H9 (cell line): ENCODE data around the gene DCN. TPM values are rescaled to one million over a fixed set of nuclear protein-coding genes. Genes with fewer than 3 reads are reported as not detected.

Experiments
- DNase-seq: peaks from one replicate; pipeline ENCODE4 v3.0.0-alpha.2; 2017
- H2AFZ ChIP-seq: one replicate; pipeline ENCODE4 v1.6.1; 2013; ENCODE audit warnings: mild to moderate bottlenecking, low read length, control low read depth, moderate library complexity
- H2AK5ac ChIP-seq: 2 replicates; pipeline ENCODE4 v1.6.1; 2013; ENCODE audit warnings: low read length, control low read depth, mixed read lengths; ENCODE audit not compliant: insufficient read length
- H2BK120ac ChIP-seq: one replicate; pipeline ENCODE4 v1.6.1; 2013; ENCODE audit warnings: low read depth, mild to moderate bottlenecking, low read length, control low read depth, inconsistent platforms; ENCODE audit not compliant: poor library complexity, severe bottlenecking
- H2BK12ac ChIP-seq: 2 replicates; pipeline ENCODE4 v1.6.1; 2013; ENCODE audit warnings: low read length, control low read depth, mixed read lengths, low read depth; ENCODE audit not compliant: insufficient read length
- H2BK15ac ChIP-seq: 2 replicates; pipeline ENCODE4 v1.6.1; 2013; ENCODE audit warnings: low read depth, low read length, control low read depth
- H2BK20ac ChIP-seq: one replicate; pipeline ENCODE4 v1.6.1; 2013; ENCODE audit warnings: low read depth, mild to moderate bottlenecking, low read length, control low read depth, inconsistent platforms; ENCODE audit not compliant: poor library complexity, severe bottlenecking
- H2BK5ac ChIP-seq: 2 replicates; pipeline ENCODE4 v1.6.1; 2013; ENCODE audit warnings: low read length, control low read depth, mixed read lengths; ENCODE audit not compliant: insufficient read length
- H3K14ac ChIP-seq: 2 replicates; pipeline ENCODE4 v1.6.1; 2013; ENCODE audit warnings: low read length, control low read depth; ENCODE audit not compliant: insufficient read depth
- H3K18ac ChIP-seq: 2 replicates; pipeline ENCODE4 v1.6.1; 2013; ENCODE audit warnings: low read depth, mild to moderate bottlenecking, mixed read lengths, low read length, control low read depth; ENCODE audit not compliant: insufficient read length
- H3K23ac ChIP-seq: 2 replicates; pipeline ENCODE4 v1.6.1; 2013; ENCODE audit warnings: low read length, control low read depth, mixed read lengths, low read depth; ENCODE audit not compliant: insufficient read length
- H3K23me2 ChIP-seq: 2 replicates; pipeline ENCODE4 v1.6.1; 2013; ENCODE audit warnings: low read depth, mild to moderate bottlenecking, mixed read lengths, low read length, control low read depth; ENCODE audit not compliant: insufficient read length, poor library complexity, severe bottlenecking
- H3K27ac ChIP-seq: 2 replicates; pipeline ENCODE4 v1.5.1; 2013; ENCODE audit warnings: low read length, control low read depth, mixed read lengths, low read depth; ENCODE audit not compliant: insufficient read length
- H3K27me3 ChIP-seq: 2 replicates; pipeline ENCODE4 v1.6.1; 2013; ENCODE audit warnings: low read length, control low read depth, inconsistent platforms; ENCODE audit not compliant: insufficient read depth
- H3K4ac ChIP-seq: 2 replicates; pipeline ENCODE4 v1.6.1; 2013; ENCODE audit warnings: low read depth, mild to moderate bottlenecking, control low read depth, inconsistent platforms, low read length, moderate library complexity
- H3K4me1 ChIP-seq: 2 replicates; pipeline ENCODE4 v1.6.1; 2013; ENCODE audit warnings: low read length, control low read depth, inconsistent platforms; ENCODE audit not compliant: insufficient read depth
- H3K4me2 ChIP-seq: 2 replicates; pipeline ENCODE4 v1.6.1; 2013; ENCODE audit warnings: low read length, control low read depth, mixed read lengths; ENCODE audit not compliant: insufficient read length, insufficient read depth
- H3K56ac ChIP-seq: 2 replicates; pipeline ENCODE4 v1.6.1; 2013; ENCODE audit warnings: low read depth, mild to moderate bottlenecking, mixed read lengths, low read length, control low read depth; ENCODE audit not compliant: insufficient read length
- H3K79me1 ChIP-seq: 2 replicates; pipeline ENCODE4 v1.6.1; 2013; ENCODE audit warnings: low read depth, mild to moderate bottlenecking, moderate library complexity, low read length, control low read depth, inconsistent platforms; ENCODE audit not compliant: insufficient read depth, poor library complexity, severe bottlenecking
- H3K79me2 ChIP-seq: 2 replicates; pipeline ENCODE4 v1.6.1; 2013; ENCODE audit warnings: low read length, control low read depth, inconsistent platforms; ENCODE audit not compliant: insufficient read depth
- H3K9ac ChIP-seq: 2 replicates; pipeline ENCODE4 v1.6.1; 2013; ENCODE audit warnings: low read length, control low read depth, mixed read lengths; ENCODE audit not compliant: insufficient read length; ENCODE audit errors: extremely low read depth
- H3K9me3 ChIP-seq: one replicate; pipeline ENCODE4 v1.6.1; 2013; ENCODE audit warnings: low read depth, low read length, inconsistent platforms; ENCODE audit not compliant: control insufficient read depth
- H3T11ph ChIP-seq: one replicate; pipeline ENCODE4 v1.6.1; 2013; ENCODE audit warnings: mild to moderate bottlenecking, low read length, control low read depth, inconsistent platforms
- H4K20me1 ChIP-seq: one replicate; pipeline ENCODE4 v1.6.1; 2013; ENCODE audit not compliant: control insufficient read depth, insufficient read length, insufficient read depth
- H4K5ac ChIP-seq: 2 replicates; pipeline ENCODE4 v1.6.1; 2013; ENCODE audit warnings: low read depth, mild to moderate bottlenecking, mixed read lengths, low read length, control low read depth; ENCODE audit not compliant: insufficient read length
- H4K8ac ChIP-seq: replicated peaks from 2 replicates; pipeline ENCODE4 v1.6.1; 2013; ENCODE audit warnings: low read length, control low read depth, mixed read lengths, low read depth; ENCODE audit not compliant: insufficient read length
- H4K91ac ChIP-seq: 2 replicates; pipeline ENCODE4 v1.6.1; 2013; ENCODE audit warnings: low read depth, mild to moderate bottlenecking, moderate library complexity, mixed read lengths, low read length, control low read depth; ENCODE audit not compliant: insufficient read length
- H3K27ac Mint-ChIP-seq, 3 experiments: 2 replicates in 2 of 3; 3 replicates in 1 of 3; pipeline ENCODE4 v1.8.0; 2020 to 2021; ENCODE audit warnings: mixed read lengths in 3 of 3, mild to moderate bottlenecking in 1 of 3, moderate library complexity in 1 of 3
- H3K27me3 Mint-ChIP-seq: 2 replicates; pipeline ENCODE4 v1.8.0; 2021; ENCODE audit warnings: low read depth, mild to moderate bottlenecking, moderate library complexity, mixed read lengths
- H3K36me3 Mint-ChIP-seq, 3 experiments: 2 replicates in 2 of 3; 3 replicates in 1 of 3; pipeline ENCODE4 v1.8.0; 2020 to 2021; ENCODE audit warnings: low read depth in 3 of 3, mixed read lengths in 3 of 3; ENCODE audit not compliant: insufficient read depth in 1 of 3
- H3K4me1 Mint-ChIP-seq, 2 experiments: 2 replicates each; pipeline ENCODE4 v1.8.0; 2020; ENCODE audit warnings: mixed read lengths in 2 of 2
- H3K4me3 Mint-ChIP-seq, 2 experiments: 2 replicates in 1 of 2; 3 replicates in 1 of 2; pipeline ENCODE4 v1.8.0; 2020 to 2021; ENCODE audit warnings: mild to moderate bottlenecking in 2 of 2, mixed read lengths in 2 of 2, moderate library complexity in 1 of 2
- H3K9me3 Mint-ChIP-seq, 2 experiments: 2 replicates in 1 of 2; 3 replicates in 1 of 2; pipeline ENCODE4 v1.8.0; 2020; ENCODE audit warnings: mild to moderate bottlenecking in 2 of 2, mixed read lengths in 2 of 2, moderate library complexity in 1 of 2
- CTCF ChIP-seq: fragments of 200-600 bp; sonication (generic); conservative IDR thresholded peaks from 3 replicates; pipeline ENCODE4 v1.8.0; 2021; ENCODE audit warnings: antibody characterized with exemption, mild to moderate bottlenecking
- total RNA-seq: library from RNA; stranded (reverse); gene quantifications from 2 replicates; pipeline ENCODE4 v1.2.1, GENCODE V29; 2021

DCN gene
- total RNA-seq, 1 experiment from 2014 or later = not detected

- Histone ChIP-seq H3K27me3 (no peaks in the 10 kb centered on the region), H3T11ph (no peak overlapping the region), H2AK5ac (no peak overlapping the region), H3K23me2 (no peaks in the 10 kb centered on the region), H3K23ac (no peak overlapping the region), H2BK20ac (no peak overlapping the region), H4K8ac (no peak overlapping the region), H2BK15ac (no peak overlapping the region), H3K27ac (no peak overlapping the region), H4K5ac (no peak overlapping the region), H3K18ac (no peak overlapping the region), H2BK120ac (no peak overlapping the region), H3K4ac (no peak overlapping the region), H3K9me3 (no peaks in the 10 kb centered on the region), H2BK12ac (no peak overlapping the region), H3K79me2 (no peaks in the 10 kb centered on the region), H3K9ac (no peak overlapping the region), H3K4me2 (no peak overlapping the region), H3K4me1 (no peaks in the 10 kb centered on the region), H4K91ac (no peak overlapping the region), H2BK5ac (no peak overlapping the region), H3K14ac (no peak overlapping the region), H3K56ac (no peak overlapping the region), H2AFZ (no peak overlapping the region), H4K20me1 (no peaks in the 10 kb centered on the region), H3K79me1 (no peaks in the 10 kb centered on the region)
- no peak for DNase-seq
- Mint-ChIP-seq H3K9me3 (no peaks in the 10 kb centered on the region), H3K4me1 (no peaks in the 10 kb centered on the region), H3K27ac (no peak overlapping the region), H3K27me3 (no peaks in the 10 kb centered on the region), H3K4me3 (no peak overlapping the region), H3K36me3 (no peaks in the 10 kb centered on the region)
- no peak for TF ChIP-seq CTCF
These were observed 36.9 kb upstream of the DCN start for GRCh38 chr12:91219511-91219910.
